B cell (primary cell): ENCODE results near the gene CHMP2B.

Source experiments
- EZH2 ChIP-seq: IDR thresholded peaks from 2 replicates; pipeline ENCODE4 v1.6.1; 2012; ENCODE audit warnings: borderline replicate concordance, low read depth, mild to moderate bottlenecking, moderate library complexity, low read length; ENCODE audit not compliant: insufficient read depth, poor library complexity, severe bottlenecking
- TF ChIP-seq, protein P1 (sequence below): fragments of 200-600 bp; IDR thresholded peaks from one replicate; pipeline ENCODE4 v1.8.0; 2022; ENCODE audit warnings: antibody characterized with exemption, mild to moderate bottlenecking

DNA sequence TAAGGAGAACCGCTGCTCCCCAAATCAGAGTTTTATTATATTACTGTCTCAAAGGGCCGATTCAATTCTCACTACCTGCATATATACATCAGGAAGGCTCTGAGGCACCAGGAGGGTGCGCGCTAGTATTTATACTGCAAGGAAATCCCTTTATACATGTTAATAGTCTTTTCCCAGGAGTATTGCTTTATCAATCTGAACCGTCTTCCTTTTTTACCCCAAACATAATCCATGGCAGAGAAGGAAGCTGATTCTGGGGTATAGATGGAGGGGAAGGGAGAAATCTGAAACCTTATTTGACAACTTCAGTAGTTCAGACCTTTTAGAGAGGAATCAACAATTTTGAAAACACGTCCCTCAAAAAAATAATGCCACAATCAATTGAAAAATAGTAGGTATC lies 49.4 kb downstream of the CHMP2B start, which contains the start of gene POU1F1:
- TF ChIP-seq, protein P1, sequence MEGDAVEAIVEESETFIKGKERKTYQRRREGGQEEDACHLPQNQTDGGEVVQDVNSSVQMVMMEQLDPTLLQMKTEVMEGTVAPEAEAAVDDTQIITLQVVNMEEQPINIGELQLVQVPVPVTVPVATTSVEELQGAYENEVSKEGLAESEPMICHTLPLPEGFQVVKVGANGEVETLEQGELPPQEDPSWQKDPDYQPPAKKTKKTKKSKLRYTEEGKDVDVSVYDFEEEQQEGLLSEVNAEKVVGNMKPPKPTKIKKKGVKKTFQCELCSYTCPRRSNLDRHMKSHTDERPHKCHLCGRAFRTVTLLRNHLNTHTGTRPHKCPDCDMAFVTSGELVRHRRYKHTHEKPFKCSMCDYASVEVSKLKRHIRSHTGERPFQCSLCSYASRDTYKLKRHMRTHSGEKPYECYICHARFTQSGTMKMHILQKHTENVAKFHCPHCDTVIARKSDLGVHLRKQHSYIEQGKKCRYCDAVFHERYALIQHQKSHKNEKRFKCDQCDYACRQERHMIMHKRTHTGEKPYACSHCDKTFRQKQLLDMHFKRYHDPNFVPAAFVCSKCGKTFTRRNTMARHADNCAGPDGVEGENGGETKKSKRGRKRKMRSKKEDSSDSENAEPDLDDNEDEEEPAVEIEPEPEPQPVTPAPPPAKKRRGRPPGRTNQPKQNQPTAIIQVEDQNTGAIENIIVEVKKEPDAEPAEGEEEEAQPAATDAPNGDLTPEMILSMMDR: no peak
- TF ChIP-seq EZH2: no peak
